ENCODE data around the gene CRTAC1.

DNA sequence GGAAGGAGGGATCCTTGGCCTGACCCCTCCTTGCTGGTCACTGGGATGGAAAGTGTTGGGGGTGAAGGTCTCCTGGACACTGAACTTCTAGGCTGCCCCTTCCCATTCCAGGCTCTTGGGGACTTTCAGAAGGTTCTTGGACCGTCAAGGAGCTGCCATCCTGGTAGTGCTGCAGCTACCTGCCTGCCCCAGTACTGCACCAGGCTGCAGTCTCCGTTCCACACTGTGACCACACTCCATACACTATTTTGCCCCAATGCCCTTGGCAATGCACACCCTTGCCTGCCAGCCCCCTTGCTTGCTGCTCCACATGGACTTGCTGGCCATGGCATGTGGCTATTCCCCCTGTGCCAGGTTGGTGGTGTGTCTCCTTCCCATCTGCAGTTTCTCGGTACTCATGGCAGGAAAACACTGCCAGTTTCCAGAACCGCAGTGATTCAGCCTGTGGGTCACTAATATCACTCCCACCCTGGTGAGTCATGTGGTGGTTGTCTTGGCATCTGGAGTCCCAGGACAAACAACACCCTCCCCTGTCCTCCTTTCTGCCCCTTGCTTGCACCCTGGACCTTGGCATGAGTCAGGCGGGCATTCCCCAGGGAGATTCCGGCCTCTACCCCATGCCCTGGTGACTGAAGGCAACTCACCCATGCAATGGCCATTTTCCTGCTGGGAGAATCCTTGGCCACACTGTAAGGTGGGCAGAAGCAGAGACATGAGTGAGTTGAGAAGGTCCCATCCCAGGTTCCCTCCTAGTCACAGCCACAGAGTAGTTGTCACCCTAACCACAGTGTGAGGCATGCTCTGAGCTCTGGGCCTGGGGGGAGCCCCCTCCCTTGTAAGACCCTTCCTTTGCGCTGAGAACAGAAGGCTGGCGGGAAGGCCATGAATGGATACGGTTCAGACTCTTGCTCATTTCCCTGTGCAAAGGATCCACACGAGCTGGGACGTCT, 148.0 kb downstream of the CRTAC1 start:
- TF ChIP-seq, protein P1, sequence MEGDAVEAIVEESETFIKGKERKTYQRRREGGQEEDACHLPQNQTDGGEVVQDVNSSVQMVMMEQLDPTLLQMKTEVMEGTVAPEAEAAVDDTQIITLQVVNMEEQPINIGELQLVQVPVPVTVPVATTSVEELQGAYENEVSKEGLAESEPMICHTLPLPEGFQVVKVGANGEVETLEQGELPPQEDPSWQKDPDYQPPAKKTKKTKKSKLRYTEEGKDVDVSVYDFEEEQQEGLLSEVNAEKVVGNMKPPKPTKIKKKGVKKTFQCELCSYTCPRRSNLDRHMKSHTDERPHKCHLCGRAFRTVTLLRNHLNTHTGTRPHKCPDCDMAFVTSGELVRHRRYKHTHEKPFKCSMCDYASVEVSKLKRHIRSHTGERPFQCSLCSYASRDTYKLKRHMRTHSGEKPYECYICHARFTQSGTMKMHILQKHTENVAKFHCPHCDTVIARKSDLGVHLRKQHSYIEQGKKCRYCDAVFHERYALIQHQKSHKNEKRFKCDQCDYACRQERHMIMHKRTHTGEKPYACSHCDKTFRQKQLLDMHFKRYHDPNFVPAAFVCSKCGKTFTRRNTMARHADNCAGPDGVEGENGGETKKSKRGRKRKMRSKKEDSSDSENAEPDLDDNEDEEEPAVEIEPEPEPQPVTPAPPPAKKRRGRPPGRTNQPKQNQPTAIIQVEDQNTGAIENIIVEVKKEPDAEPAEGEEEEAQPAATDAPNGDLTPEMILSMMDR (IDR thresholded peaks at IDR 0.05), result no peak
- no peak for TF ChIP-seq TCF7 (CRISPR knock-in tag; IDR thresholded peaks at IDR 0.05; ENCODE audit: low read depth)
- TF ChIP-seq SOX15 (CRISPR knock-in tag; IDR thresholded peaks at IDR 0.05), result no peak
- TF ChIP-seq GABPB1 (CRISPR knock-in tag; IDR thresholded peaks at IDR 0.05), result no peak

All from WTC11 (cell line).